Measurements from ENCODE around the gene TRPM3.

DNA sequence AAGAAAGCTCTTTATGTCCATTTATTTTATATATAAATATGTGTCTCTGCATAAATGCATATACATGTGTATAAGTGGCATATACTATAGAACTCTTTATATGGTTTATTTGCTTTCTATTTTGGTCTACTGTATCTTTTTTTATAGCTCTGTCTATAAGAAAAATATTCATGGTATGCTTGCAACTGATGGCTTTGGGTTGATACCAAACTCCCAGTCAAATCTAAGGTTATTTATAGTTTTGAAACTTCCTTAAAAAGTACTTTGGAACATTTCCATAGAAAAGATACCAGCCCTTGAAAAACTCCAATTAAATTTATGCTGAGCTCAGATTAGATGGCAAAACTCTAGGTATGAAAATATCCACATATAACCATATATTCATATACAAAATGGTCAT, 587.0 kb downstream of the TRPM3 start:
- no peak for TF ChIP-seq POLR2AphosphoS5 (IDR thresholded peaks at IDR 0.05; ENCODE audit: borderline replicate concordance, low read depth, low read length)
- TF ChIP-seq EZH2 (IDR thresholded peaks at IDR 0.05) = no peak
- TF ChIP-seq FOXP2 (optimal IDR thresholded peaks at IDR 0.05; ENCODE audit: control extremely low read depth, extremely low read length, insufficient read depth) = no peak
